HepG2 (cell line): ENCODE results near the gene CRK. TPM values are rescaled to one million over a fixed set of nuclear protein-coding genes. Genes with fewer than 3 reads are reported as not detected.

Experiments used
- AKAP8 ChIP-seq: sonication (generic); formaldehyde crosslinking; IDR thresholded peaks from 2 replicates; pipeline ENCODE4 v1.5.1; 2020; ENCODE audit warnings: mild to moderate bottlenecking, missing genetic modification reagents
- BCL6 ChIP-seq: IDR thresholded peaks from 2 replicates; pipeline ENCODE4 v1.6.1; 2016; ENCODE audit warnings: missing genetic modification reagents, missing compliant biosample characterization
- HMG20A ChIP-seq: IDR thresholded peaks from 2 replicates; pipeline ENCODE4 v1.6.1; 2016; ENCODE audit warnings: borderline replicate concordance
- JUND ChIP-seq: sonication (generic); formaldehyde crosslinking; IDR thresholded peaks from 2 replicates; pipeline ENCODE4 v1.8.0; 2022; ENCODE audit warnings: mild to moderate bottlenecking, missing genetic modification reagents
- KDM2A ChIP-seq: sonication (generic); formaldehyde crosslinking; IDR thresholded peaks from 2 replicates; pipeline ENCODE4 v1.4.0; 2020; ENCODE audit warnings: low read depth, missing genetic modification reagents, borderline replicate concordance
- KDM5A ChIP-seq: fragments of 200-600 bp; sonication (generic); IDR thresholded peaks from 2 replicates; pipeline ENCODE4 v1.7.0; 2018; ENCODE audit warnings: antibody characterized with exemption, mild to moderate bottlenecking, low read length, borderline replicate concordance
- MEIS1 ChIP-seq: sonication (generic); formaldehyde crosslinking; IDR thresholded peaks from 2 replicates; pipeline ENCODE4 v1.9.0; 2021; ENCODE audit warnings: mild to moderate bottlenecking, missing genetic modification reagents, moderate library complexity, borderline replicate concordance
- MXD4 ChIP-seq: IDR thresholded peaks from 2 replicates; pipeline ENCODE4 v1.6.1; 2016; ENCODE audit warnings: mild to moderate bottlenecking, missing biosample characterization, missing genetic modification reagents
- MXI1 ChIP-seq: IDR thresholded peaks from 3 replicates; pipeline ENCODE4 v1.6.1; 2012; ENCODE audit warnings: low read depth, low read length, inconsistent platforms, borderline replicate concordance
- NFYB ChIP-seq: sonication (generic); formaldehyde crosslinking; IDR thresholded peaks from 2 replicates; pipeline ENCODE4 v1.4.0; 2020; ENCODE audit warnings: missing genetic modification reagents
- NRL ChIP-seq: sonication (generic); formaldehyde crosslinking; IDR thresholded peaks from 2 replicates; pipeline ENCODE4 v1.5.0; 2020; ENCODE audit warnings: missing genetic modification reagents, mild to moderate bottlenecking, moderate library complexity, borderline replicate concordance
- PHF8 ChIP-seq: sonication (generic); formaldehyde crosslinking; IDR thresholded peaks from 2 replicates; pipeline ENCODE4 v1.5.0; 2020; ENCODE audit warnings: missing genetic modification reagents
- RBM39 ChIP-seq: fragments of 200-400 bp; formaldehyde crosslinking; IDR thresholded peaks from one replicate; pipeline ENCODE4 v1.6.1; 2018; ENCODE audit warnings: antibody characterized with exemption, mild to moderate bottlenecking, low read depth, low read length; ENCODE audit not compliant: poor library complexity, severe bottlenecking
- SRY ChIP-seq: sonication (generic); formaldehyde crosslinking; IDR thresholded peaks from 2 replicates; pipeline ENCODE4 v1.8.0; 2022; ENCODE audit warnings: mild to moderate bottlenecking, missing genetic modification reagents
- TEF ChIP-seq: sonication (generic); formaldehyde crosslinking; IDR thresholded peaks from 2 replicates; pipeline ENCODE4 v1.5.0; 2020; ENCODE audit warnings: missing genetic modification reagents
- YEATS4 ChIP-seq: sonication (generic); formaldehyde crosslinking; IDR thresholded peaks from 2 replicates; pipeline ENCODE4 v1.4.0; 2020; ENCODE audit warnings: missing genetic modification reagents, borderline replicate concordance
- ZFY ChIP-seq: sonication (generic); formaldehyde crosslinking; IDR thresholded peaks from 2 replicates; pipeline ENCODE4 v1.4.0; 2020; ENCODE audit warnings: missing genetic modification reagents
- ZNF138 ChIP-seq: sonication (generic); formaldehyde crosslinking; IDR thresholded peaks from 2 replicates; pipeline ENCODE4 v1.5.0; 2020; ENCODE audit warnings: mild to moderate bottlenecking, low read depth, missing genetic modification reagents
- ZNF180 ChIP-seq: sonication (generic); formaldehyde crosslinking; IDR thresholded peaks from 2 replicates; pipeline ENCODE4 v1.4.0; 2020; ENCODE audit warnings: low read depth, missing genetic modification reagents, borderline replicate concordance
- ZNF547 ChIP-seq: sonication (generic); formaldehyde crosslinking; IDR thresholded peaks from 2 replicates; pipeline ENCODE4 v1.5.1; 2020; ENCODE audit warnings: mild to moderate bottlenecking, missing genetic modification reagents
- ZNF552 ChIP-seq: sonication (generic); formaldehyde crosslinking; IDR thresholded peaks from 2 replicates; pipeline ENCODE4 v1.9.0; 2022; ENCODE audit warnings: missing genetic modification reagents, mild to moderate bottlenecking, borderline replicate concordance
- ZNF572 ChIP-seq: sonication (generic); formaldehyde crosslinking; IDR thresholded peaks from 2 replicates; pipeline ENCODE4 v1.5.1; 2020; ENCODE audit warnings: mild to moderate bottlenecking, missing genetic modification reagents
- ZNF609 ChIP-seq: sonication (generic); formaldehyde crosslinking; IDR thresholded peaks from 2 replicates; pipeline ENCODE4 v1.4.0; 2020; ENCODE audit warnings: mild to moderate bottlenecking, missing genetic modification reagents, borderline replicate concordance
- ZSCAN9 ChIP-seq: IDR thresholded peaks from 2 replicates; pipeline ENCODE4 v1.6.1; 2016; ENCODE audit warnings: borderline replicate concordance
- ZZZ3 ChIP-seq: sonication (generic); formaldehyde crosslinking; IDR thresholded peaks from 2 replicates; pipeline ENCODE4 v1.4.0; 2020; ENCODE audit warnings: missing genetic modification reagents, mild to moderate bottlenecking, borderline replicate concordance
- polyA plus RNA-seq, 8 experiments: library from polyadenylated mRNA; depleted of rRNA in 3 of 8; stranded (reverse) in 7 of 8; unstranded in 1 of 8; fragments of >200 nt; fragmentation: Illumina TruSeq in 4 of 8; extraction: Trizol in 4 of 8; gene quantifications; 2 replicates each; pipeline versions ENCODE4 v1.2.1 to v1.2.3, GENCODE V29; 2011 to 2016; ENCODE audit warnings: low read depth in 4 of 8, missing spikeins in 1 of 8, mixed read lengths in 1 of 8; ENCODE audit not compliant: insufficient read depth in 1 of 8
- total RNA-seq, 5 experiments: library from RNA; depleted of rRNA; stranded (reverse); fragments of >200 nt; fragmentation: Illumina TruSeq; extraction: Trizol; gene quantifications; 2 replicates each; pipeline ENCODE4 v1.2.3, GENCODE V29; 2016; ENCODE audit warnings: low read depth in 1 of 5

Gene CRK
- total and polyA plus RNA-seq, 2 of the 13 experiments (the other 11 are each of a cell fraction or from before 2014, with no cell fraction given), result 47.4 to 54.2 TPM

- TF ChIP-seq MXI1 (peak; percentile 1; the same call in 1 of the 3 replicates), ZNF572 (CRISPR knock-in tag) (0 out of 2 replicates have a peak, but pooled peaks have one; percentile 35), SRY (CRISPR knock-in tag) (peak; percentile 51; the same call in 1 of the 2 replicates), MEIS1 (CRISPR knock-in tag) (no peak), ZZZ3 (CRISPR knock-in tag) (no peak), ZFY (CRISPR knock-in tag) (peak; percentile 56; the same call in 1 of the 2 replicates), BCL6 (CRISPR knock-in tag) (0 out of 2 replicates have a peak, but pooled peaks have one; percentile 38), ZSCAN9 (CRISPR knock-in tag) (no peak), KDM2A (CRISPR knock-in tag) (peak; percentile 77; the same call in 1 of the 2 replicates), KDM5A (no peak), NRL (CRISPR knock-in tag) (peak; percentile 92; the same call in 1 of the 2 replicates), RBM39 (peak; percentile 57), MXD4 (peak; percentile 21; the same call in 1 of the 2 replicates), ZNF138 (CRISPR knock-in tag) (no peak), ZNF552 (CRISPR knock-in tag) (no peak), NFYB (CRISPR knock-in tag) (no peak), ZNF180 (CRISPR knock-in tag) (no peak), PHF8 (CRISPR knock-in tag) (peak; percentile 74), AKAP8 (CRISPR knock-in tag) (no peak; the same call in 1 of the 2 replicates), JUND (CRISPR knock-in tag) (peak; percentile 55; the same call in 1 of the 2 replicates), YEATS4 (CRISPR knock-in tag) (peak; percentile 62; the same call in 1 of the 2 replicates), TEF (CRISPR knock-in tag) (no peak), ZNF547 (CRISPR knock-in tag) (peak; percentile 58; the same call in 1 of the 2 replicates), HMG20A (CRISPR knock-in tag) (no peak), ZNF609 (CRISPR knock-in tag) (peak; percentile 38; the same call in 1 of the 2 replicates)
These were observed 34.8 kb upstream of the CRK start (continued) for GRCh38 chr17:1490643-1491442.
